Thymus (tissue), 11 donors: ENCODE data around the gene ELAVL1. TPM values are rescaled to one million over a fixed set of nuclear protein-coding genes. Genes with fewer than 3 reads are reported as not detected.

Experiments
- DNase-seq, 9 donors: peaks; one replicate each; pipeline ENCODE4 v3.0.0-alpha.2; 2013; ENCODE audit warnings: low spot score in 9 of 9, low read depth in 6 of 9, missing footprints in 1 of 9
- H3K27ac ChIP-seq, 2 donors: one replicate each; pipeline ENCODE4 v1.5.1; 2013; ENCODE audit warnings: control low read depth in 1 of 2, low read depth in 1 of 2, low read length in 1 of 2, mild to moderate bottlenecking in 1 of 2, moderate library complexity in 1 of 2
- H3K27me3 ChIP-seq, 2 donors: one replicate each; pipeline ENCODE4 v1.5.1; 2013; ENCODE audit warnings: low read length in 1 of 2; ENCODE audit not compliant: control insufficient read depth in 2 of 2, insufficient read depth in 1 of 2
- H3K36me3 ChIP-seq, 2 donors: one replicate each; pipeline ENCODE4 v1.5.1; 2013; ENCODE audit warnings: low read length in 1 of 2, mild to moderate bottlenecking in 1 of 2, moderate library complexity in 1 of 2; ENCODE audit not compliant: control insufficient read depth in 2 of 2, insufficient read depth in 2 of 2
- H3K4me1 ChIP-seq, 2 donors: one replicate each; pipeline ENCODE4 v1.5.1; 2013; ENCODE audit warnings: low read length in 2 of 2; ENCODE audit not compliant: control insufficient read depth in 2 of 2, insufficient read depth in 2 of 2
- H3K4me3 ChIP-seq, 2 donors: one replicate each; pipeline ENCODE4 v1.5.1; 2013; ENCODE audit warnings: low read length in 2 of 2, control low read depth in 1 of 2, mild to moderate bottlenecking in 1 of 2
- H3K9me3 ChIP-seq, 2 donors: one replicate each; pipeline ENCODE4 v1.5.1; 2013; ENCODE audit warnings: low read length in 1 of 2, mild to moderate bottlenecking in 1 of 2; ENCODE audit not compliant: control insufficient read depth in 2 of 2, insufficient read depth in 1 of 2
- WGBS: extraction: QIAGEN DNeasy Blood & Tissue Kit; methylation state at CpG from one replicate; pipeline ENCODE4 v1.1.7; 2013; 5-methylcytosine and 5-hydroxymethylcytosine counted together
- polyA plus RNA-seq: library from polyadenylated mRNA; stranded (reverse); fragments of 200-250 nt; gene quantifications from one replicate; pipeline ENCODE4 v1.2.3, GENCODE V29; 2013
- total RNA-seq: library from RNA; stranded (reverse); fragments of 120-200 nt; gene quantifications from one replicate; pipeline ENCODE4 v1.2.4, GENCODE V29; 2013
- donor health status: healthy.

The ELAVL1 gene
- total and polyA plus RNA-seq, 2 donors = 20.8 to 45.6 TPM

DNA sequence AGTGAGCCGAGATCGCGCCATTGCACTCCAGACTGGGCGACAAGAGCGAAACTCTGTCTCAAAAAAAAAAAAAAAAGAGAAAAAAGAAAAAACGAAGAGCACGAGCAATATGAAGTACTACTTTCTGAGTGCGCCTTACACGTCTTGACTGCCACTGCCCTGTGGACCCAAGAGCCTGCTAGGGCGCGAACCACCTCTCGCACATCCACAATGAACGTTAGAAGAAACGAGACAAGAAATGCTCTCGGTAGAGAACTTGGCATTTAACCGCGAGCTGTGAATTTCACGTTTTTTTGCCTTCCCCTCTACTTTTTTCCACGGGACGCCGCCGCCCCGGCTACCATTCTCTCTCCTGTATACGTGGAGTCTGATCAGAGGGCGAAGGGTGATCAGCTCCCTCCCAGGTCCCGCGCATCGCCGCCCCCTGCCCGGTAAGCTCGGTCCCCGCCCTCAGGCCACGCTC is 62.4 kb downstream of the ELAVL1 start:
- Histone ChIP-seq H3K4me3 (peak overlapping the region; percentile 86 to 94), H3K36me3 (peaks cover 11 to 14% of the 10 kb centered on the region in 2 donors), H3K27ac (peak overlapping the region; percentile 81 to 96), H3K27me3 (no peaks in the 10 kb centered on the region), H3K9me3 (no peaks in the 10 kb centered on the region), H3K4me1 (peaks cover 8 to 15% of the 10 kb centered on the region in 2 donors)
- 7% methylated on average over 33 of the region's 33 CpGs for WGBS
- DNase-seq = no peak

DNA sequence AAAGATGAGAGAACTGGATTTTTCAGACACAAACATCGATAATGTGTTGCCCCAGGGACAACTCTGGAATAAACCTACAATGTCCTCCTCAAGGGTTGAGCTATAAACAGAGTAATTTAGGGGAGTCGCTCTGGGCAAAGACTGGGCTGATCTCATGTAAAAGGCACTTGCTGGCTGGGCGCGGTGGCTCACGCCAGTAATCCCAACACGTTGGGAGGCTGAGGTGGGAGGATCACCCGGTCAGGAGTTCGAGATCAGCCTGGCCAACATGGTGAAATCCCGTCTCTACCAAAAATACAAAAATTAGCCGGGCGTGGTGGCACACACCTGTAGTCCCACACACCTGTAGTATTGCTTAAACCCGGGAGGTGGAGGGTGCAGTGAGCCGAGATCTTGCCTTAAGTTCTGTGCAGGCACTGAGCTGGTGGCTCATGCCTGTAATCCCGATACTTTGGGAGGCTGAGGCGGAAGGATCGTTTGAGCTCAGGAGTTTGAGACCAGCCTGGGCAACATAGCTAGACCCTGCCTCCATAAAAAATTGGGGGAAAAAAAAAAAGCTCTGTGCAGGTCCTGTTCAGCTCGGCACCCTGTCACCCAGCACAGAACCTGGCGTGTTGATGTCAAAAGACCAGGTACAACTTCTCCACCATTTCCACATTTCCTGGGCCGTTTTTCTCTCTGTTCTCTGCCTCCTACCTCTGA is 63.4 kb downstream of the ELAVL1 start:
- Histone ChIP-seq H3K36me3 (peaks cover 17 to 19% of the 10 kb centered on the region in 2 donors), H3K9me3 (no peaks in the 10 kb centered on the region), H3K4me3 (no peak overlapping the region), H3K4me1 (peaks cover 8 to 15% of the 10 kb centered on the region in 2 donors), H3K27ac (no peak overlapping the region), H3K27me3 (no peaks in the 10 kb centered on the region)
- DNase-seq = no peak
- WGBS = 97% methylated on average over 19 of the region's 19 CpGs

DNA sequence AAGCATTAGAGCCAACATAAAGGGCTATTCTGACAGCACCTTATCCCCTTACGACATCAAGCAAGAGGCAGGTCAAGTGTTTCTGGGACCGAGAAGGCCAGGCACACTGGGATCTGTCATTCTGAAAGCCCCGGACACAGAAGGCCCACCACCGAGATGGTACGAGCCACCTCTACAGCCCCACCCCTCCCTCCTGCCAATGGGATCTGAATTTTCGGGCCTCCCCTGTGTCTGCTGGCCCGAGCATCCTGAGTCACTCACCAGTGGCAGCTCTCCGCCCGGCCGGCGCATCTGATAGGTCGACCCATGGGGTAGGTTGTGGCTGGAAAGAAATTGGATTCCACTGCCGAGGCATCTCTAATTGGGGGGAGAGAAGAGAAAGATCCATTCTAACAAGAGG is 64.6 kb downstream of the ELAVL1 start:
- no peak for DNase-seq
- Histone ChIP-seq H3K4me3 (no peak overlapping the region), H3K9me3 (no peaks in the 10 kb centered on the region), H3K4me1 (peaks cover 8 to 15% of the 10 kb centered on the region in 2 donors), H3K27me3 (no peaks in the 10 kb centered on the region), H3K36me3 (peaks cover 24 to 29% of the 10 kb centered on the region in 2 donors), H3K27ac (no peak overlapping the region)
- 97% methylated on average over 13 of the region's 13 CpGs for WGBS

DNA sequence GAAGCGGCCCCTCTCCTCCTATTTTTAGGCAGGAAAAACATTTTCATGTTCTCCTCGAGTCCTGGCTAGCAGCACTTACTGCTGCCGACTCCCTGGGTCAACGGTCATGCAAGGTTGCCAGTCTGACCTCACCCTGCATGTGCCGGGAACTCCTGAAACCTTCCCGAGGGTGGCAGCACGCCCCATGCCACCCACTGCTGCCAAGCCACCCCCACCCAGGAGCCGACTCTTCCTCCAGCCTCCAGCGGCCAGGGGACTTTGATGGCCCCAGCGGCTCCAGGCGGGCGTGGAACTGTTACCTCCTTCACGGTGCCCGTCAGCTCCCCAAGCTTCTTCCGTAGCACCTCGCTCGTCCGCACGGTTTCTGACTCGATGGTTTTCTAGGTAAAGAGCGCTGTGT is 70.7 kb downstream of the ELAVL1 start:
- Histone ChIP-seq H3K9me3 (no peaks in the 10 kb centered on the region), H3K4me1 (no peaks in the 10 kb centered on the region), H3K27ac (no peak overlapping the region), H3K36me3 (peaks cover 62 to 71% of the 10 kb centered on the region in 2 donors), H3K27me3 (no peaks in the 10 kb centered on the region), H3K4me3 (no peak overlapping the region)
- 97% methylated on average over 21 of the region's 21 CpGs for WGBS
- DNase-seq = no peak

DNA sequence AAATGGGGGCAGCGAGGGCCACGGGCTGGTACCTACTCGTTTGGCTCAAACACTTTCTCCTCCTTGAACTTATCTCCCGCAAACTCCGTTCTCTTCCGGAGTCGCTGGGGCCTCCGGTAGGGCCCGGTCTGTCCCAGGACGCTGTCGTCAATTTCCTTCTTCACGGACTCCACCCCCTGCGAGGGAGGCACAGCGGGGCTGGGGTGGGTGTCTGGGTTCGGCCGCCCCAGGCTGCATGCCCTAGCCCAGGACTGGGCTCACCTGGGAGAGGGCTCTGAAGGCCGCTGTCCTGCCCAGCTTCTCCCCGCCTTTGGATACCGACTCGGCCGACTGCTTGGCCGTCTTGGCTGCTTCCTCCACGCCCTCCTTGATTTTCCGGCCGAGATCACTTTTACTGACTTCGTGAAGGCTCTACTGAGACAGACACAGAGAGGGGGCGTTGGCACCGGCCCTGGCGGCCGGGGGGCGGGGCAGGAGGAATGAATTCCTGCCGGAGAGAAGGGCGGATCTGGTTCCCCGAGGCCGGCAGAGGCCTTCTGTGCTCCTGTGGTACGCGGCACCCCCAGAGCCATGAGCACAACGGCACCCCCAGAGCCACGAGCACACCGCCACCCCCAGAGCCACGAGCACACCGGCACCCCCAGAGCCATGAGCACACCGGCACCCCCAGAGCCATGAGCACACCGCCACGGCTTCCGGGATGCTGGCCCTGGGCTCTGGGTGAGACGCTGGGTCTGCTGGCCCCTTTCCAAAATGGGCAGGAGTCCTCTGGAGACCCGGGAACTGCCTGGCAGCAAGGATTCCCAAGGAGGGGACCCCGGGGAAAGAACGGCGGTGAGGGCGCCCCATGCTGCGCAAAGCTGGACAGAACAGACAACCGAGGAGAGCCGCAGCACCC is 71.4 kb downstream of the ELAVL1 start:
- 95% methylated on average over 55 of the region's 55 CpGs for WGBS
- H3K4me1 ChIP-seq = peaks cover 0 to 6% of the 10 kb centered on the region in 2 donors
- no peaks in the 10 kb centered on the region for H3K9me3 ChIP-seq
- H3K36me3 ChIP-seq = peaks cover 62 to 68% of the 10 kb centered on the region in 2 donors
- no peaks in the 10 kb centered on the region for H3K27me3 ChIP-seq
- no peak overlapping the region for H3K27ac ChIP-seq
- no peak for DNase-seq
- no peak overlapping the region for H3K4me3 ChIP-seq

DNA sequence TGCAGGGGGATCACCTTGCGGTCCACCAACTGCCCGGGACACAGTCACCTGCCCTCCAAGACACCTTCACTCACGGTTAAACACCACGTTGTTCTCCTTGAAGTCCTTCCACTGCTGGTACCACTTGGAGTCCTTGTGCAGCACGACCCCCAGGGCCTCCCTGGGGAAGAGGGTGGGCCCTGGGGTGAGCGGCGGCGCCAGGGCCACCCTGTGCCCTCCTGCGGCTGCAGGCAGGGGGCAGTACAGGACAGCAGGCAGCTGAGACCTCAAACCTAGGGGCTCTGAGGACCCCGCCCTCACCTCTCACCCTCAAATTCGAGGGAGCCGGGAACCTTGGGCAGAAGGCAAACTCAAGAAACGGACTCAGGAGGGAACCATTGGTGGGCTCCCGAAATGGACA is 72.0 kb downstream of the ELAVL1 start:
- Histone ChIP-seq H3K4me1 (peaks cover 0 to 6% of the 10 kb centered on the region in 2 donors), H3K27ac (no peak overlapping the region), H3K9me3 (no peaks in the 10 kb centered on the region), H3K36me3 (peaks cover 62 to 65% of the 10 kb centered on the region in 2 donors), H3K27me3 (no peaks in the 10 kb centered on the region), H3K4me3 (no peak overlapping the region)
- DNase-seq = no peak
- WGBS = 97% methylated on average over 14 of the region's 14 CpGs

DNA sequence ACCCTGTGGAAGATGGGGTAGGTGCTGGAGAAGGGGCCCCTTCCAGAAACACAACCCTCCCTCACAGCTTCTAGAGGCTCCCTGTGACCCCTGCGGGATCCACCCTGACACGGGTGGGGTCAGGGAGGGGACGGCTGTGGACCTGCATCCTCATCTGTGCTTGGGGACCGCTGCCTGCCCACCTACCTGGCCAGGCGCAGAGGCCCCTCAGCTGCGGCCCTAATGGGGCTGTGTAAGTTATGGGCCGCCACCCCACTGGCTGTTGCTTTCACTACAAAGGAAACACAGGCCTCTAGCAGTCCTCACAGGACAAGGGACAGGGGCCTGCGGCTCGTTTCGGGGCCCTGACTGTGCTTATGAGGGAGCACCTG is 72.5 kb downstream of the ELAVL1 start:
- H3K4me3 ChIP-seq = no peak overlapping the region
- peaks cover 0 to 8% of the 10 kb centered on the region in 2 donors for H3K4me1 ChIP-seq
- H3K27me3 ChIP-seq = no peaks in the 10 kb centered on the region
- peaks cover 62 to 66% of the 10 kb centered on the region in 2 donors for H3K36me3 ChIP-seq
- no peak for DNase-seq
- no peak overlapping the region for H3K27ac ChIP-seq
- H3K9me3 ChIP-seq = no peaks in the 10 kb centered on the region
- 98% methylated on average over 10 of the region's 10 CpGs for WGBS

DNA sequence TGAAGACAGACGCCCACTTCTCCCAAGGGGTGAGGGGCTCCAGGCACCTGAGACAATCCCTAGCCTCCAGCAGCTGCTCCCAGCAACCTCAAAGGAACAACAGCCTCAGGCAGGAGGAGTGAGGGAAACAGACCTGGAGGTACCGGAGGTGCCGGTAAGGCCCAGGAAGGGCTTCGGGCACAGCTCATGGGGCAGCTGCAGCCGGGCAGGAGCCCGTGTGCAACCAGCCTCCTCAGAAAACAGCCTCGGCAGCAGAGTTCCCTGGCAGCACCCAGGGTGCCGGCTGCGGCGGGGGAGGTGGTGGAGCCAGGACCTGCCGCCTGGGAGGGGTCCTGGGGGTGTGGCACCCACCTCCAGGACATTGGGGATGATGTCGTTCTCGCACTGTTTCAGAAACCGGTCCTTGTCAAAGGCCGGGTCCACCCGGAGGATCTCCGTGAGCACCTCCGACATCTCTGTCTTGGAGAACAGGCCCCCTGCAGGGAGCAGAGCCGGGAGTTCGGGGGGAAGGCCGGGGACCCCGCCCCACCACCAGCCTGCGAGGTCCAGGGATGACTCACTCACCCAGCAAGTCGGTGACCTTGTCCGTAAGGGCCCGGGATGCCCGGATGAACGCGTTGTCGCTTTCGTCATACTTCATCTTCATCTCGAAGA is 73.0 kb downstream of the ELAVL1 start:
- Histone ChIP-seq H3K27ac (no peak overlapping the region), H3K4me1 (peaks cover 0 to 8% of the 10 kb centered on the region in 2 donors), H3K4me3 (no peak overlapping the region), H3K9me3 (no peaks in the 10 kb centered on the region), H3K27me3 (no peaks in the 10 kb centered on the region), H3K36me3 (peaks cover 60 to 70% of the 10 kb centered on the region in 2 donors)
- 94% methylated on average over 32 of the region's 32 CpGs for WGBS
- no peak for DNase-seq
